Measurements from ENCODE around the gene RBFA.

Gene RBFA

GRCh38 chr18:80076379-80076778 lies 42.1 kb downstream of the RBFA start:
- DNase-seq: no peak

GRCh38 chr18:80077873-80078272 lies 43.6 kb downstream of the RBFA start:
- no peak for DNase-seq
